Duodenal mucosa (tissue), 2 donors: ENCODE results near the gene ADAMTS19.

Experiments used
- H3K27ac ChIP-seq: one replicate; pipeline ENCODE4 v1.7.0; 2013; ENCODE audit warnings: low read depth, low read length
- H3K27me3 ChIP-seq, 2 donors: one replicate each; pipeline ENCODE4 v1.7.0; 2013; ENCODE audit warnings: low read length in 2 of 2, control low read depth in 1 of 2; ENCODE audit not compliant: insufficient read depth in 2 of 2, control insufficient read depth in 1 of 2
- H3K36me3 ChIP-seq, 2 donors: one replicate each; pipeline ENCODE4 v1.7.0; 2013; ENCODE audit warnings: low read length in 2 of 2, control low read depth in 1 of 2; ENCODE audit not compliant: insufficient read depth in 2 of 2, control insufficient read depth in 1 of 2
- H3K4me1 ChIP-seq, 2 donors: one replicate each; pipeline ENCODE4 v1.7.0; 2013; ENCODE audit warnings: low read length in 2 of 2, control low read depth in 1 of 2; ENCODE audit not compliant: insufficient read depth in 2 of 2, control insufficient read depth in 1 of 2
- H3K4me3 ChIP-seq, 2 donors: one replicate each; pipeline ENCODE4 v1.7.0; 2013; ENCODE audit warnings: low read length in 2 of 2, low read depth in 1 of 2
- H3K9ac ChIP-seq, 2 donors: one replicate each; pipeline ENCODE4 v1.7.0; 2013; ENCODE audit warnings: low read length in 2 of 2, low read depth in 1 of 2
- H3K9me3 ChIP-seq, 2 donors: one replicate each; pipeline ENCODE4 v1.7.0; 2013; ENCODE audit warnings: low read length in 2 of 2, control low read depth in 1 of 2; ENCODE audit not compliant: control insufficient read depth in 1 of 2

ADAMTS19 gene

DNA sequence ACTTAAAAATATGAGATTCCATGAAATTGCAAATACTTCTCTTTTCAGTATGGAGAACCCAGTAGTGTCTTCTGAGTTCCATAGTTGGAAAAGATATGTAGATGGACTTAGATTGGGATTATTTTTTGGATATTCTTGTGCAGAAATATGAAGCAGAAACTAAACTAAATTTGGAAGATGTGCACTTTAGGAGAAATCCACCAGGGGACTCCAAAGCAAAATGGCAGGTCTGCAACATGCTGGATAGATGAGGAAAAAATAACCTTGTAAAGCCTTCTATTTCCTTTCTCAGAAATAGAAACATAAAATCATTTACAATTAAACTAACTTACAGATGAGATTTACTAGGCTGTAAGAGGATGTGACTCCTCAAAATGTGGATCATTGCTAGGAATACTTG is 238.6 kb downstream of the ADAMTS19 start:
- Histone ChIP-seq H3K9ac (no peak overlapping the region), H3K4me1 (peaks cover 6 to 7% of the 10 kb centered on the region in 2 donors), H3K36me3 (no peaks in the 10 kb centered on the region), H3K9me3 (no peaks in the 10 kb centered on the region), H3K4me3 (no peak overlapping the region), H3K27me3 (no peaks in the 10 kb centered on the region), H3K27ac (no peak overlapping the region)

DNA sequence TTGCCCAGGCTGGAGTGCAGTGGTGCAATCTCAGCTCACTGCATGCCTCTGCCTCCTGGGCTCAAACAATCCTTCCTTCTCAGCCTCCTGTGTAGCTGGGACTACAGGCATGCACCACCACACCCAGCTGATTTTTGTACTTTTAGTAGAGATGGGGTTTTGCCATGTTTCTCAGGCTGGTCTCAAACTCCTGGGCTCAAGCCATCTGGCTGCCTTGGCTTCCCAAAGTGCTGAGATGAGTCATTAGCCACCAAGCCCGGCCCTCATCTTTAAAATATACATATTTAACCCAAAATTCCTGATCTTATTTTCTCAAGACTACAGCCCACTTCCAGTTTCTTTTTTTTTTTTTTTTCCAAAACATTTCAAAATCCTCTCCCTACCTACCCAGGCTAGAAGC is 256.1 kb downstream of the ADAMTS19 start:
- Histone ChIP-seq H3K9ac (no peak overlapping the region), H3K4me3 (no peak overlapping the region), H3K36me3 (no peaks in the 10 kb centered on the region), H3K27me3 (no peaks in the 10 kb centered on the region), H3K9me3 (no peaks in the 10 kb centered on the region), H3K4me1 (no peaks in the 10 kb centered on the region), H3K27ac (no peak overlapping the region)

DNA sequence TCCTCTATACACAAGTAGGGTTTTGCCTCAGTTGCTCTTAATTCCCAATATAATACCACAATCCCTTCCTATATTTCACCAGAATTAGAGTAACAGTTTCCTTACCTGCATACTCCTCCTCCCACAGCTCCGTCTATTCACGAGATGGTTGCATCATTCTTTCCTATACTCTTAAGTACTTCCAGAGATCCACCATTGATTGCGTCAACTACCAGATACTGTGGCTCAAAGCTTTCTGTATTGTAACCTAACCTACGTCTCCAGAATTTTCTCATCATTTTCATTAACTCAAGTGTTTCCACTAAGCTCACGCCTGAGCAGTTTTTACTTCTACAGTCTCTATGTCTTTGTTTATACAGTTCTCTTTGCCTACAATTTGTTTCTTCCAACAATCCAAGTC is 256.6 kb downstream of the ADAMTS19 start:
- H3K27me3 ChIP-seq: no peaks in the 10 kb centered on the region
- no peak overlapping the region for H3K4me3 ChIP-seq
- no peak overlapping the region for H3K27ac ChIP-seq
- H3K4me1 ChIP-seq: no peaks in the 10 kb centered on the region
- no peaks in the 10 kb centered on the region for H3K9me3 ChIP-seq
- H3K9ac ChIP-seq: no peak overlapping the region
- no peaks in the 10 kb centered on the region for H3K36me3 ChIP-seq

DNA sequence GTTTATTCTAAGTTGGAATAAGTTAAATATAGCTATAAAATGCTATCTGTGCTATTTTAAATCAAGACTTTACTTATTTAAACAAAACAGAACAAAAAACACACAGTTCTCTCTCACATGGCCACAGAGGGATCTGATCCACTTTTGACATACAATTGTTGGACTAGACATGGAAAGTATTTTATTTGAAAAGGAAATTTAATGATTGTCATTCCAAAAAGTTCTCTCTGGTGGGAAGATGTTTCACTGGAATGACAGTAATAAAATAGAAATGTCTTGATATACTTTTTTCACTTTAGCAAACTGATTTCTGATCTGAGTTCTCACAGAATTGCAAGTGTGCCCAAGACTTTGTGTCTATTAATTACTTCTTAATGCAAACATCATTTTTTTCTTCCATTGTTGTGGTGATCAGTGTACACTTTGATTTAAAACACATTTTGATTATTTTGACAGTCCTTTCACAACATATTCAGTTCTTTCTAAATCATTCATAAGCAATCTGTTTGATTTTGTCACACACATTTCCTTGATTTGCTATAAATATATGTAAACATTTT is 257.7 kb downstream of the ADAMTS19 start:
- H3K27ac ChIP-seq: no peak overlapping the region

DNA sequence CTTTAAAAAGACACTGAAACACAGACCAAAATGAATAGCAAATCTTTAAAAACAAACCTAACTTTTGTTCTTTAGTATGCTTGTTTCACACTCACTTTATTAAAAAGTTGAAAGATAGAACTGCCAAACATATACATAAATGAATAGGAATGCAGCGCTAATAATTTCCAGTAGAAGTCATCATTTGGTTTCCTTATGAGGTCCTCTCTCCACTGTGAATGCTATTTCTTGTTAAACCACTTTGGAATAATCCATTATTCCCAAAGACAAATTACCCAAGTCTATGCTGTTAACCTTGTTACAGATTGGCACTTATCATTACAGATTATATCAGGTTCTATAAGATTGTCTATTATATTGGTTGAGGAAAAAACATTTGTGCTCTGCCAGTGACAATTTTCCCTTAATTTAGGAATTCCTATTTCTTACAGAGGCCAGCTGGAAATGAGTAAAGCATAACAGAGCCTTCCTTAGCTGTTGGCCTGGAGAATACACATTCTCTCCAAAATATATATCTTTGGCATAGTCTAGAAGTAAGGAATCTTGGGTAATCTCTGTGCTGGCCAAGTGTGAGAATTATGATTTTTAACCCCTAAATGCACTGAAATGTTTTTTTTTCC is 258.5 kb downstream of the ADAMTS19 start:
- Histone ChIP-seq H3K9ac (no peak overlapping the region), H3K9me3 (no peaks in the 10 kb centered on the region), H3K27me3 (no peaks in the 10 kb centered on the region)

More for the DNA sequence above, 257.7 kb downstream of the ADAMTS19 start:
- H3K36me3 ChIP-seq: no peaks in the 10 kb centered on the region
- H3K27me3 ChIP-seq: no peaks in the 10 kb centered on the region
- no peak overlapping the region for H3K4me3 ChIP-seq
- no peaks in the 10 kb centered on the region for H3K4me1 ChIP-seq
- no peak overlapping the region for H3K9ac ChIP-seq
- no peaks in the 10 kb centered on the region for H3K9me3 ChIP-seq

DNA sequence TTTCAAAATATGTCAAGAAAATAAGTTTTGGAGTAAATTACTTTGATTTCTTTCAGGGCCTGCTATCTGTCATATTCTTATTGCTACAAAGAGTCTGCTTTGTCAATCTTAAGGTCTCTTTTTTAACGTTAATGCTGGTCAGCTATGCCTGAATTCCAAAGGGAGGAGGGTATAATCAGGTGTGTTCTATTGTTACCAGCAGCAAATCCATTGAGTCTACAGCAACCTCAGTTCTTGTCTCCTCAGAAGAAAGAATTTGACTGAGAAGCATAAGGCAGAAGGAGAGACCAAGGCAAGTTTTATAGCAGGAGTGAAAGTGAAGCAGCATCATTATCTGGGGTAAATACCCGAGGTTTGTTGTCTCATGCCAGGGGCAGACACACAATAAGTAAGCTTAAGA is 264.1 kb downstream of the ADAMTS19 start:
- H3K9me3 ChIP-seq: no peaks in the 10 kb centered on the region
- no peak overlapping the region for H3K27ac ChIP-seq
- H3K27me3 ChIP-seq: no peaks in the 10 kb centered on the region
- no peaks in the 10 kb centered on the region for H3K36me3 ChIP-seq
- no peak overlapping the region for H3K4me3 ChIP-seq
- H3K4me1 ChIP-seq: no peaks in the 10 kb centered on the region
- no peak overlapping the region for H3K9ac ChIP-seq

More for the DNA sequence above, 258.5 kb downstream of the ADAMTS19 start:
- Histone ChIP-seq H3K4me1 (no peaks in the 10 kb centered on the region), H3K4me3 (no peak overlapping the region), H3K36me3 (no peaks in the 10 kb centered on the region), H3K27ac (no peak overlapping the region)

DNA sequence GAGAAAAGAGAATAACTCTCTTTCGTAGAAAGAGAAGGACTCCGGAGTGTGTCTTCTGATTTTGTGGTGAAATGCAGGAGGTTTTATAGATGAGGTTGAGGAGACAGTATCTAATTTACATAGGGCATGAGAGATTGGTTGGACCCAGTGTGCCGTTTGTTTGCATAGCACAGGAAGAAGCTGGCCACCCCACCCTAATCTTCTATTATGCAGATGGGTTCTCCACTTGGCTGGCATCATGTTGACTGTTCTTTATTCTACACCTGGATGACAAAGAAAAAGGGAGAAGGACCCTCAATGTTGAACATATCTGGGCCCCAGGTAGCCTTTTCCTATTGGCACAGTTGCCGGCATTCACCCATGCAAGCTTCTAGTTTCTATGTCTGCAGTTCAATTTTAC is 264.5 kb downstream of the ADAMTS19 start:
- Histone ChIP-seq H3K4me1 (no peaks in the 10 kb centered on the region), H3K4me3 (no peak overlapping the region), H3K27ac (no peak overlapping the region), H3K27me3 (no peaks in the 10 kb centered on the region), H3K9ac (no peak overlapping the region), H3K9me3 (no peaks in the 10 kb centered on the region), H3K36me3 (no peaks in the 10 kb centered on the region)

DNA sequence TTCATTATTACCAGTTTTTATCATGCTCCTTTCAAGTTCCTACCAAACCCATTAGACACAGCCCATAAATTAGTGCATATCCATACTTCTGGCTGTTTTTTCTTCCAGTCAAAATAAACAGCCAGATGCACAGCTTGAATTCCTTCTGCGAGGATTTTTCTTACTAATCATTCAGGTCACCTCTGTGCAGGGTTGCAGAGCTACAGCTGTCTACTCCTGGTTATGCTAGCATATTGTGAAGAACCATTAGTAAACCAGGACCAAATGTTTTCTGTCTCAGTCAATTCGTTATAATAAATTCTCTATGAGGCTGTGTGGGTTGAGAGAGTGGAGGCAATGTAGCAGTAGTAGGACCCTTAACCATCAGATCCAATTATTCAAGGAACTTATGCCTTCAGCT is 279.7 kb downstream of the ADAMTS19 start:
- Histone ChIP-seq H3K9me3 (no peaks in the 10 kb centered on the region), H3K9ac (no peak overlapping the region), H3K4me1 (no peaks in the 10 kb centered on the region), H3K27me3 (no peaks in the 10 kb centered on the region), H3K36me3 (no peaks in the 10 kb centered on the region), H3K4me3 (no peak overlapping the region), H3K27ac (no peak overlapping the region)

DNA sequence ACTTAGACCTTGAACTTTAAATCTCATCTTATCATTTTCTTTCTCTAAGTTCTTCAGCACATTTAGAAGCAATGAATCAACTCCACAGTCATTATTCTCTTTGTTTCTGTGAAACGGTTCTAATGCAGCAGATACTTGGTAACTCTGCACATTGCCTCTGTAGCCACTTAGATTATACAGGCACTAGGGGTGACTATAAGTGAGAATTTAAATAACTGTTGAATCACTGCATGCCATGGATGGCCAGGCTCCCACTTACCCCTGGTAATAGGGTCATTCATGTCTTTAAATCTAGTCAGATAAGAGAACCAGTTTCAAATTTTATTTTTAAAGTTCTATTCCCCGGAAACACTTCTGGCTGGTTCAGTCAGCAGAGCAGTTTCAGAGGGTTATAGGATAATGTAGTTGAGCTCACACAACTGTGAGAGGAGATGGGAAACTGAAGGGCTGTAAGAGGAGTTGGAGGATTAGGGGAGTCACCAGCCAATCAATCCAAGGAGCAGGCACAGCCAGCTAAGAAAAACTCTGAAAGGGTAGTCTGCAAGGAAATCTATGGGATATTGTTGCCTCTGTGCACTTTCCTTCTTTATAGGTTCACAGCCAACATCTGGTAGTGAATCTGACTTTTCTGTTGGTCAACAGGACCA is 283.6 kb downstream of the ADAMTS19 start:
- no peak overlapping the region for H3K4me3 ChIP-seq
- H3K36me3 ChIP-seq: no peaks in the 10 kb centered on the region

DNA sequence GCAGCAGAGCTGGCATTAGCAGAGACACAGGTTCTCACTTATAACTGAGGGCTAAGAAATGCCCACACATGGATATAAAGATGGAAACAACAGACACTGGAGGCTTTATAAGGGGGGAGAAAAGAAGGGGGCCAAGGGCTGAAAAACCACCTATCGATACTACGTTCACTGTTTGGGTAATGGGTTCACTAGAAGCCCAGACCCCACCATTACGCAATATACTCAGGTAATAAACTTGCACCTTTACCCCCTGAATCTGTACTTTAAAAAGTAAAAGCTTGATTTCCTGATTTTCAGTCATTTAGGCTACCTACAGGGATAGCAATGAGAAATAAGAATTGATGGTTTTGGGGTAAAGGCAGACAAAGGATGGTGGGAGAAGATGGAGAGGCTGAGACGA is 285.9 kb downstream of the ADAMTS19 start:
- Histone ChIP-seq H3K9me3 (no peaks in the 10 kb centered on the region), H3K4me1 (no peaks in the 10 kb centered on the region), H3K27ac (no peak overlapping the region), H3K4me3 (no peak overlapping the region), H3K9ac (no peak overlapping the region), H3K27me3 (no peaks in the 10 kb centered on the region), H3K36me3 (no peaks in the 10 kb centered on the region)

More for the DNA sequence above, 283.6 kb downstream of the ADAMTS19 start:
- Histone ChIP-seq H3K27ac (no peak overlapping the region), H3K9ac (no peak overlapping the region), H3K4me1 (no peaks in the 10 kb centered on the region), H3K9me3 (no peaks in the 10 kb centered on the region), H3K27me3 (no peaks in the 10 kb centered on the region)
